C1 segment of cervical spinal cord (tissue), 14 donors: ENCODE results near the gene SNCAIP.

Experiments
- DNase-seq, 14 donors: peaks; one replicate each; lab custom pipeline; 2025; lab: John Stamatoyannopoulos, UW

Gene SNCAIP

DNA sequence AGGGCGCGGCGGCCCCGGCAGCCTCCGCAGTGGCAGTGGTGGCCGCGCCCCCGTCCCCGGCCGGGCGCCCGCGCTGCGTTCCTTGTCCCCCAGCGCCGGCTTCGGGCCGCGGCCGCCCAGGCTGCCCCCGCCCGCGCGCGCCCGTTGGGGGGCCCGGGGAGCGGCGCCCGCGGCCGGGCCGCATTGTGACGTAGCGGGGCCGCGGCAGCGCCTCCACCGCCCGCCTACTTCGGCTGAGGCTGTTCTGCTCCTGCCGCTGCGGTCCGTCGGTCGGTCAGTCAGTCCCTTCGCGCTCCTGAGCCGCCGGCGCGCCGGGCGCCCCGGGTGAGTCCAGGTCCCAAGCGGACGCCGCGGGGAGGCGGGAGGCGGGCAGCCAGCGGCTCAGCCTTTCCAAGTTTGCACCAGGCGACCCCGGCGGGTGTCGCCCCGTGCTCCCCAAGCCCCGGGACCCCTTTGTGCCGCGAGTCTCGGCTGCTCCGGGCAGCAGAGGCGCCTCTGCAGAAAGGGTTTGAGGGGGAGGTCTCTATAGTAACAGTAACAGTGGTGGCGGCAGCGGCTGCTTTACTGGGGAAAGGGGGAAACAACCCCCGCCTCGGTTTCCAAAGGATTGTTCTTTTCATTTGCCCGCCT is at the start of gene SNCAIP:
Gene SNCAIP, plus strand, starts transcription at position 277 of the 630 bp plus-strand sequence. CDS start 78,898 bp downstream, outside the sequence.
- peak in 10 of 14 donors; percentile 10 to 51 (median 43) for DNase-seq

DNA sequence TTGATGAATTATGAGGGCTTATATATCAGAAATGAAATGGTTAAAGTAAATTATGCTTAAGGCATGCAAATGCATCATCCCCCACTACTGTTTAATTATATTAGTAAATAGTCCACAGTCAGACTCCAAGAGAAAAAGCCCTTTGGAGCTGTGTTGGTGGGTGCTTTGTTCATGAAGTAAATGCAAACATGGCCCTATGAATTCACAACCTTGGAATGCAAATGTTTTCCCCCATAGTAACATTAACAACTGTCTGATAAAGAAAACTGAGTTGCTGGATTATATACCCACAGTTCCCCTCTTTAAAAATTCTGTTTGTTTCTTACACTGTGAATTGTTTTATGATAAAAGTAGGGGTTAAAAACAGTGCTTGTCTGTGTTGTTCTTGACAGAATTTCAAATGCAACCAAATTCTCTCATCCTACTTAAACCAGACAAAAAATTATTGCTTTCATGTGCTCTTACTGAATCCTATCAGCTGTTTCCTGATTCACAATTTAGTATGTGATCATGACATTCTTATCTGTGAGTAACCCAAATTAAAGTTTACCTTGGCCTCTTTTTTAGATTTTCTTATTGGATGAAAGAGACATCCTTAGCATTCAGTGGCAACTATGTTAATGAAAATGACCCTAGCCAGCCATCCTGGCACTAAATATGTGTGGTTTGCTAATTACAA is 48.5 kb upstream of the SNCAIP start:
- DNase-seq = no peak

DNA sequence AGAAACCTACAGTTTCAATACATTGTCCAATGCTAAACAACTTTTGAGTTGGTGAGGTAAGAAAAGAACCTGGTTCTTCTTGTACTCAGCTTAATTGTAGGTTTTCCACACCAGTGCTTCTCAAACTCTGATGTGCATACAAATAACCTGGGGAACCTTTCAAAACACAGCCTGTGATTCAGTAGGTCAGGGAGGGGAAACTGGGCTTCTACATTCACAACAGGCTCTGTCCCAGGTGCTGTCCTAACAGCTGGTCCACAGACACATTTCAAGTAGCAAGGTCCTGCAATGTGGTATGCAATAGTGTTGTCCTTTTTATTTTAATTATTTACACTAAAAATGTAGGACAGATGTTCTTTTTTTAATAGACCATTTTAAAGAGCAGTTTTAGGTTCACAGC is 47.4 kb upstream of the SNCAIP start:
- no peak for DNase-seq

DNA sequence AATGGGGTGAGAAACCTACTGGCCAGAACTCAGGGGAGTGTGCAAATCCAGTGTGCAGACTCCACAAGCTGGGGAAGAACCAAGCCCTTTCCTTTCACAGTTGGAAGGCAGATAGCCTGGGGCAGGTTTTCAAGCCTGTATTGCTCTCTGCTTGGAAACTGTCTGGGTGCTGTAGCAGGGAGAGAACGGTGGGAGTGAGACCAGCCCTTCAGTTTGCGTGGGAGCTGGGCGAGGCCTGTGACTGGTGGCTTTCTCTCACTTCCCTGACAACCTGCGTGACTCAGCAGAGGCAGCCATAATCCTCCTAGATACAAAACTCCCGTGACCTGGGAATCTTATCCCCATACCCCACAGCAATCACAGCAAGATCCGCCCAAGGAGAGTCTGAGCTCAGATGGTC is 44.9 kb upstream of the SNCAIP start:
- no peak for DNase-seq

DNA sequence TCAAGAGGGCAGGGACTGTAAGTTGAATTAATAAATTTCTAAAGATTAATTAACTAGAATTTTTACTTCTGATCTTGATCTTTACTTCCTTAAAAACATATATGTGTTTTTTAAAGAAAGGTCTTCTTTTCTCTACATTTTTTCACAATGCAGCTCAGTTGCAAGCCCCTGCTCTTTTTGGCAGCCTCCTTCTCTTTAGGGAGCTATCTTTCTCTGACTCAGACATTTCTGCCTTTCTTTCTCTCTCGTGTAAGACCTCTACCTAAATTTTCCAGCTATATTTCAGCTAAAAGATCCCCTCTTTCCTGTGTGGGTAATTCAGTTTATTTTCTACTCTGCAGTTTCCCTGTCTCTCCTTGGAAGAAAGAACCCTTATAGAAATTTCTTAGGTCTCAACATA is 38.3 kb upstream of the SNCAIP start:
- DNase-seq = no peak

DNA sequence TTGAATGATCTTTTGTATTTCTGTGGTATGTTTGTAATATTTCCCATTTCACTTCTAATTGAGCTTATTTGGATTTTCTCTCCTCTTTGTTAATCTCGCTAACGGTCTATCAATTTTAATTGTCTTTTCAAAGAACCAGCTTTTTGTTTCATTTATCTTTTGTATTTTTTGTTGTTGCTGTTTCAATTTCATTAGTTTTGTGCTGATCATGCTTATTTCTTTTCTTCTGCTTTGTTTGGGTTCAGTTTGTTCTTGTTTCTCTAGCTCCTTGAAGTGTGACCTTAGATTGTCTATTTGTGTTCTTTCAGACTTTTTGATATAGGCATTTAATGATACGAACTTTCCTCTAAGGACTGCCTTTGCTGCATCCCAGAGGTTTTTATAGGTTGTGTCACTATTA is 28.4 kb upstream of the SNCAIP start:
- DNase-seq = no peak

DNA sequence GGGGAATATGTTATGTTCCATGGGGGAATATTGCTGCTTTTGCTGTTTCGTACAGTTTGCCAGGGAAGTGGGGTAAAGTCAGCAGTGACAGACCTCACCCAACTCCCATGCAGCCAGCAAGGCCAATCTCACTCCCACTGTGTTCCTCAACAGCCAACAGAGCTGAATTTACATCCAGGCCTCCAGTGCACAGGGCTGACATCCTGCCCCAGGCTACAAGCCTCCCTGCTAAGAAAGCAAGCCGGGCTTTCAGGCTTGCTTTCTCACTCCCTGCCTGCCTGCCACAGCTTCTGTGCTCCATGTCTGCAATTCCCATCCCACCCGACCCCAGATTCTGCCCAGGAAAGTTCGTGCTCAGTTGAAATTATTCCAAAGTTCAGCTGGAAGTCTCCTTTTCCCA is 25.5 kb upstream of the SNCAIP start:
- no peak for DNase-seq

DNA sequence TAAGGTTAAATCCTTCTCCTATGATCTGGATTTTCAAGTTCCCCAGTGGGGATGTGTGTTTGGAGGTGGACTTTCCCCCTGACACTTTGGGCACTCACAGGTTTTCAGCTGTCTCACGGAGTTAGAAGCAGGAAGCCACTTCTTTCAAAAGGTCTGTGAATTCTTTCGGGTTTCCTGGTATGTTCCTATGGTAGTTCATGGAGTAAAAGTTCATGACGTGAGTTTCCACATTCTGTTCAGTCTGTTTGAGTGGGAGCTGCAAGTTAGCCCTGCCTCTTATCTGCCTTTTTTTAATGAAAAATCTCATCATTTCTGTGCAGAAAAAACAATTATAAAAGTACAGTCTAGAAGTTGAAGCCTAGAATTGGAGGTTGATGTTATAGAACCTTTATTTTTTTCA is 24.9 kb upstream of the SNCAIP start:
- no peak for DNase-seq

DNA sequence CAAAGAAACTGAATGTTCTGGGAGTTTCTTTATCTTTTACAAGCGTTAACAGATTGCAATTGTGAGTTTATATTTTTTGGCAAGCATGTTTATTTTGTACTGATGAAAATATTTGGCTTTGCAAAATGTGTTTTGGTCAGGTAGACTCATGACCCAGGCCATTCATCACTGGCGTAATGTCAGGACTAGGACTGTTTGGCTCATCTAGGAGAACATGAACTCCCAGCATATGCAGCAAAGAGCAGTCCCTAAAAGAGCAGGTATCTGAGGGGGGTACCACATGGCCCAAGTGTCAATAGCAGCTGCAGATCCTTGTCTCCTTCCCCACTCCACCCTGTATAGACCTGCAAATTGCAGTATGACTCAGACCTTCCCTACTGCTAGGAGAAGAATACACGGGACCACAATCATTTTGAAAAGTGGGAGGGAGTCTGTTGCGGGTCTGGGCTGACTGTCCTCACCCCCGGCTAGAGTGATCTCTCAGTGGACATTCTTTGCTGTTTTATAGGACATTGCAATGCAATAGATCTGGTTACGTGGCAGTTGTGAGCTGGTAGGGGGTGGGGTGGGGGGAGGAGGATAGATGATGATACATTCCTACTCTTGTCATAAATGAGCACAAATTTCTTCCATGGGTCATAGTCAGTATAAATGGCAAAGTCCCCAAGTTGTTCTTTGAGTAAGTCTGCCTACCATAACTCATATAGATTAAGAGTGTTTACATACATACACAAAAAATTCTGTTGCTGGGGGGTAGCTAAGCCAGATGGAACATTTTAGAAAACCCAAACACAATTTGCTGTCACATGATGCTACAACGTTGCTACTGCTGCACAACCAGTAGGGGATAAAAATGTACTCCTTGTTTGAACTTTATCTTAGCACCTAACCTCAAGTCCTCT is 20.8 kb upstream of the SNCAIP start:
- no peak for DNase-seq

DNA sequence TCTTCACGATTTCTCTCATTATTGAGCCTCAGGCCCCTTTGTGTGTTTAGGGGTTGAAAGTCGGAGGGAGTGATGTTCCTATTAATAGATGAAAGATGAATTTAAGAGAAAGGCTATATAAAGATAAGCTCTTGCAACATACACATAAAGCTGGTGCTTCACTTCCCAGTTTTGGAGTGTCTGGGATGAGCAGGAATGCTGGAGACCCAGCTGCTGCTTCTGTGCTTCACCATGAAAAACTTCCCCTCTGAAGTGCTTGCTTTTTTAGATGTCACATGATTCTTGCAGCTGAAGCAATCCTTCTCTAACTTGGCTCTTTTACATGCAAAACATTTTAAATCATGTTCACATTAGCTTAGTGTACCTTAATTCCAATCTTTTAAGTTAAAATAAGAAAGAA is 19.7 kb upstream of the SNCAIP start:
- no peak for DNase-seq

DNA sequence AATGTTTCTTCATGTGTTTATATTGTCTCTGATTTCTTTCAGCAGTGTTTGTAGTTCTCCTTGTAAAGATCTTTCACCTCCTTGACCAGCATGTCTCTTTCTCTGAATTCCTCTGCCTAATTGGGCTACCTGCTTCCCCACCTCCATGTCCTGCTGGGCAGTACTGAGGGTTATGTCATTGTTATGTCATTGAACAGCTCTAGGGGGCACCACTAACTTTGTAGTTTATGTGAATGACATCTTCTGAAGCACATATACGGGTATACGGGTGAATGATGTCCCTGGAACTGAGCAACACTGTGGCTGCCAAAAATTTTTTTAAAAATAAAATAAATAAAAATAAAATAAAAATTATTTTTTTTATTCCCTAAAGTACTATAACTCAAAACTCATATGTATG is 16.9 kb upstream of the SNCAIP start:
- no peak for DNase-seq

DNA sequence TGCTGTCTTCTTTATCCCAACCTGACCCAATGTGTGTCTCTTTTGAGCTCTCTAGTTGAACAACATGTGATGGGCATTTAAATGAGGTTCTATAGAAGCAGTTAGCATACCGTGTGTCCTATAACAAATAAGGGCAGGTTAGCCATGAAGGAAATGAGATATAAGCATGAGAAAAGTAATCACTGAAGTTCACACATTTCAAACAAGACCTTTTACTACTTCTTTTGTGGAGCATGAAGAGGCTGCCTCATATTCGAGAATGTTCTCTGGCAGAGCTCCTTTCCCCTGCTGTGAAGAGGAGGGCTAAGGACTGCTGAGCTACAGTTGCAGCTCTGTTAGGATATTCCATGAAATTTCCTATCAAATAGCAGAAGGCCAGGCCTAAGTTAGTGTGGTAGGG is 15.2 kb upstream of the SNCAIP start:
- DNase-seq = no peak

DNA sequence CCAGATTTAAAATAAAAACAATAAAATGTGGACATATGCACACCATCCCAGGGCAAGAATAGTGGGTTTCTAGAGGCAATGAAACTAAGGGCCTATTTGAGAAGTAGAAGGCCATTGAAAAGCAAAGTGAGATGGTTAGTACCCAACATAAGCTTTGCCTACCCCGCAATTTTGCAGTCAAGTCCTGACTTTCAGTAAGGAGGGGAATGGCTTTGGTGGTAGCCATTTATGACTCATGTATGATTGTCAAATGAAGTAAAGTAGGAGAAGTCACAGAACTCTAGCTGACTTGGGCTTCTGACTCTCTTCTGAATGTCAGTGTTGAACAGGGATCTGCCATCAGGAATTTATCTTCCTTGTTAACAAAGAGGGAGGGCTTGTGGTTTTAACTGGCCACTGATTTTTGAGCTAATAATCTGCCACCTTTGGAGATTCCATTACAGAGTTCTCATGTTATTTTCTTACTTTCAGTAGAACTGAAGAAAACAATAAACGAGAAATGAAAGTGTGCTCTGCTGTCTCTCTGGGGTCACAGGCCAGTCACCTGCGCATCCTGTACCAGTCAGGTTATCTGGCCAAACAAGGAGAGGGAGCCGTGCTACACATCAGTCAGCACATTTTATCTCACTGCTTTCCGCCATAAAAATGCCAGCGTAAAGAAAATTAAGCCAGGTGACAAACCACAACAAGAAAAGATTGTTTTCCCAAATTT is 14.3 kb upstream of the SNCAIP start:
- DNase-seq = no peak

DNA sequence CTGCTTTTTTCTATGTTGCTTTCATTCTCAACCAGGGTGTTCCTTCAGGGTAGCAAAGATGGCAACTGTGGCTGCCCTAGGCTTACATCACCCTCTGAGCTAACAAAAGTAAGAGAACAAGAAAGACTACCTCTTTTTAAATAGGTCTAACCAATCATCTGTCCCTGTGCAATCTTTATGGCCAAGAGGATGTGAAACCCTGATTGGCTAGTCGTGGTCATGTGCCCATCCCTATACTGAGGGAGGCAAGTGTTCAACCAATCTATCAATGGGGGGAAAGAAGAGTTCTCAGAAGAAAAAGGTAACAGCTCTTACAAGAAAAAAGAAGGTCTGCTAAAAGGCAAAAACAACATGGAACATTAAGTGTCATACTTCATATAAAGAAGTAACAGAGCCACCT is 11.7 kb upstream of the SNCAIP start:
- no peak for DNase-seq

DNA sequence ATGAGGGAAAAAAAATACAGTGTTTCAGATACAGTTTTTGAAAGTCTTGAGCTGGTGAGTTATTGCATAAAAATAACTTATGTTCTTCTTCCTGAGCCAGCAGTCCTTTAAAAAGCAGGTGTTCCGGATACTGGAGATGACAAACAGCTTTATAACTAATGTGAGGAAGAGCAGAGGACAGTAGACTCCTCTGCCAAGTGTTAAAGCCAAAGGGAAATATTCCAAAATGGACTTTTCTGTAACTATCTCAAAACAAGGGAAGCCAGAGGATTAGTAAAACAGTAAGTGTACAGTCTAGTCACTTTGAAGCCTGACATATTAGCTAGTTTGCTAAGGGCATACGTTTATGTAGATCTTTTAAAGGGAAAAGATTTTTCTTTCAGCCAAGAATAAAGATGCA is 11.0 kb upstream of the SNCAIP start:
- DNase-seq = no peak

DNA sequence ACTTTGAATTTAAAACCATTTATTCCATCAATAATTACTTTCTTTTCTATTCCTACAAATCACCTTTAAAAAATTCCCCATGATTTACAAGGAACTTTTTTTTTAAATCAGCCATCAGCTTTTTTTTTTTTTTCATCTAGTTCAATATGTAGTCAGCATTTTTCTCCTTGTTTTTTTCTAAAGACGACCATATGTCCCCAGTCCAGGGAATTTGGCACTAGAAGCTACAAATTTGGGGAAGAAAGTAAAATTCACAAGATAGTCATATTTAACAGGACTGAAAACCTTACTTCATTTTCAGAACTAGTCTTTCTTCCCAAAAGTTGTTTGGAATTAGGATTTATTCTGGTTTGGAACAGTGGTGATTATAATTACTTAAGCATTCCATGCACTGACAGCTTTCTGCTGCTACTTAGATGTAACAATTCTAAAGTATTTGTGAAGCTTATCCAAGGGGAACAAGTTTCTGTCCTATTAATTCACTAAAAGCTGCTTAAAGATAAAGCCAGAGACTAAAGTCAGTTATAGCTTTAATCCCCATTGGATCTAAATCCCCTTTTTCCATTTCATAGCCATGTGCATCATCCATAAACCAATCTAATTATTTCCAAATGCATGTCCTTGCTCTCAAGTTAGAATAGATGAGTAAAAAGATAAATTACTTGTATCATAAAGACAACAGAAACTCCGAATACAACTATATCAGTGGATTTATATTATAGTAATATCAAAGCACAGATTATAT is 7.4 kb upstream of the SNCAIP start:
- DNase-seq = no peak

DNA sequence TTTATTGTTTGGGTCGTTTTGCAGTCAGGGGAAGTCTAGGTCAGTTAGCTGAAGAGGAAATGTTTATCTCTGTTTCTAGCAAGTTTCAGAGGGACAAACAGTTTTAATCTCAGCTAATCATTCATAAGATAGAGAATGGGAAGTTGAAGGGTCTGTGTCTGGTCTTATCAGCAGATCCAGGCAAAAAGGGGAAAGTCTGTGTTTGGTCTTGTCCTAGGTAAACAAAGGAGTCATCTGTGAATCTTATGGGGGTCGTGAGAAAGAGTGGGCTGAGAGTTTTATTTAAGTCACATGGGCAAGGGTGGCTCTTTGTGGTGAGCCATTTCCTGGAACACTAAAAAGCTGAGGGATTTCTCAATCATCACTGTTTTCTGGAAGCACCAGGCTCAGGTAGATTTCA is 5.6 kb upstream of the SNCAIP start:
- no peak for DNase-seq

DNA sequence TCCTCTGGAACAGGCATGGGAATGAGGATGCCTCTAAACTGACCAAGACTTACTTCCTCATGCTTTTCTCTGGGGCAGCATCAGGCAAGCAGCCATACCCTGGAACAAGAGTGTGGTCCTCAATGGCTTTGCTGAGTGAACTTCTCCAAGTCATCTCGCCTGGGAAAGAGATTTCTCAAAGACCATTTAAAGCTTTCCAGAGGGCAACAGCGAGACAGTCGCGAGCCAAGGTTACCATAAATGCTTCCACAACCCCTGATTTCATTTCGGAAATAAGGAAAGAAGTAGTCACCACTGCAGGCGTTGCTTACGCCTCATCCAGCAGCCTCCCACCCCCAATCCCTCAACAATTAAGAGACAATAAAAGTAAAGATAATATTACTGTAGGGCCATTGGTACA is 1.1 kb upstream of the SNCAIP start:
- DNase-seq = peak in 3 of 14 donors; percentile 8 to 21 (median 19)

DNA sequence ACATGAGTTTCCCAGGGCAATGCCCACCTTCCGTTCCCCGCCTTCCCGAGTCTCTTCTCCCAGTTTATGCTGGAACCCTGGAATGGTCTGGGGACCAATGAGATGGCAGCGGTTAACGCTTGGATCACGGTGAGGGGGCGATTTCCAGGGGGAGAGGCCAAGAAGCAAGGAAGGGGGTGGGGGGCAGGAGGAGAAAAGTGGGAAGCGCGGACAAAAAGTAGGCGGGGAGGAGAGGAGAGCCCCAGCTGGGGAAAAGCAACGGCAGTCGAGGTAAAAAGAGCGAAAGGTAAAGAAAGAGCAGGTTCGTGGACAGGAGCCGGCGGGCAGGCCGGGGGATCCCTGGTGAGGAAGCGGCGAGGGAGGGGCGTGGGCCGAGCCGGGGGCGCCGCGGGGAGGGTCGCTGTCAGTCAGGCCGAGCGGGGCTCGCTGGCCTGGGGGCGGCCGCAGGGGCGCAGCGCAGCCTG is 508 bp upstream of the SNCAIP start:
- DNase-seq = peak in 4 of 14 donors; percentile 9 to 45 (median 24)

DNA sequence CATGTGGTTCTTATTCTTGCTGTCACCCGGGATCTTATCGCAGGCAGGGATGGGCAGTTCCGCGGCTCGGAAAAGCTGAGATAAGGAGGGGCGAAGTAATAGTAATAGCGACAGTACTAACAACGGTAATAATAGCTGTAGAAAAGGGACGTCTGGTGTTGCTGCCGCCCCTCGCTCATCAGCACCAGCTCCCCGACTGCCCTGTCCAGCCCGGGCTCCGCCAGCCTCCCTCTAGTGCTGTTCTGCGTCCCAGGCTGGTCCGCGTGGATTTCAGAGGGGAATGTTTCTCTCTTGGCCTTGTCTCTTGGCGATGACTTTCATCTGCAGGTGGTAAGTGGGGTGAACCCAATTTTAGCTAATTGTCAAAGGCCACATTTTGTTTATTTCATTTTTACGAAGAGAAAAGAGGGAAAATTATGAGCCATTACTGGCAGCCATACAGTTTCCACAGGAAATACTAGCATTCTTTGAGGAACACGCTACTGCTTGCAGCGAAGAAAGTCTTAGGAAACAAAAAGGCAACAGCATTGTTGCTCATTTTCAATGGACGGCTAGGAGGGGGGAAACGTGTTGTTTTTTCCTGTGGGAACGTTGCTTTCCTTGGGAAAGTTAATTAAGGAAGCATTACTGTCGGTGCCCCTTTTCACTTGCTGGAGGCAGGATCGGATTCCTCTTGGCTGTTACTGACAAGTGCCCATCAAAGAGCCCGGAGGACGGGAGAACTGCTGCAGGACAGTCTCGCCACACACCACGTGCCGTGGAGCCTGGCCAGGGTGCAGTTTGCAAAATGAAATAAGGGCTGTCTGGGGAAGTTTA is 762 bp downstream of the SNCAIP start:
- DNase-seq = peak in 10 of 14 donors; percentile 8 to 52 (median 42)
